GM19043 (cell line): ENCODE data around the gene ZNF211.

Source experiments
- ATAC-seq: cut with Tn5 transposase; IDR thresholded peaks from one replicate; pipeline ENCODE4 v1.9.1; 2021; ENCODE audit warnings: low read depth; ENCODE audit not compliant: unreplicated experiment

The ZNF211 gene

GRCh38 chr19:57653689-57654088 lies 20.7 kb downstream of the ZNF211 start:
- no peak for ATAC-seq

GRCh38 chr19:57655443-57655842 lies 22.5 kb downstream of the ZNF211 start:
- ATAC-seq = no peak

GRCh38 chr19:57656346-57656745 lies 23.4 kb downstream of the ZNF211 start:
- no peak for ATAC-seq

- no peak for ATAC-seq
Observed at GRCh38 chr19:57664269-57665127, 31.5 kb downstream of the ZNF211 start.

- no peak for ATAC-seq
Observed at GRCh38 chr19:57665261-57665806, 32.4 kb downstream of the ZNF211 start.

- ATAC-seq = no peak
Observed at GRCh38 chr19:57667228-57667627, 34.3 kb downstream of the ZNF211 start.

GRCh38 chr19:57668635-57669034 lies 35.7 kb downstream of the ZNF211 start, which contains the start of gene ZSCAN4:
ZSCAN4 (plus strand) TSS chr19:57668935; CDS start chr19:57676146, 7,211 bp downstream.
- no peak for ATAC-seq

GRCh38 chr19:57671124-57671895 lies 38.3 kb downstream of the ZNF211 start:
- no peak for ATAC-seq

- ATAC-seq = no peak
Observed at GRCh38 chr19:57672466-57672865, 39.5 kb downstream of the ZNF211 start.

- no peak for ATAC-seq
Observed at GRCh38 chr19:57675881-57676280, 42.9 kb downstream of the ZNF211 start.

GRCh38 chr19:57682226-57682766 lies 49.3 kb downstream of the ZNF211 start:
- no peak for ATAC-seq

- no peak for ATAC-seq
Observed at GRCh38 chr19:57686727-57687126, 53.8 kb downstream of the ZNF211 start.

- ATAC-seq = no peak
Observed at GRCh38 chr19:57687363-57688010, 54.5 kb downstream of the ZNF211 start.

- no peak for ATAC-seq
Observed at GRCh38 chr19:57688011-57688763, 55.2 kb downstream of the ZNF211 start.

GRCh38 chr19:57689750-57690149 lies 56.8 kb downstream of the ZNF211 start:
- ATAC-seq = no peak
